Upper lobe of left lung (tissue), 6 donors: Measurements from ENCODE around the gene CD80. TPM values are rescaled to one million over a fixed set of nuclear protein-coding genes. Genes with fewer than 3 reads are reported as not detected.

ENCODE experiments used
- ATAC-seq, 2 donors: fragments of 200-7000 bp; cut with Tn5 transposase; one replicate each; pipeline ENCODE4 v1.9.1; 2022; ENCODE audit warnings: mild to moderate bottlenecking in 2 of 2, moderate library complexity in 2 of 2; ENCODE audit not compliant: low FRiP score in 2 of 2
- DNase-seq, 2 donors: peaks; one replicate each; pipeline ENCODE4 v3.0.0-alpha.2; 2019 to 2020
- H3K27ac ChIP-seq, 4 donors: fragments of 200-600 bp; sonication (generic); one replicate each; pipeline ENCODE4 v1.5.1; 2016 to 2019
- H3K27me3 ChIP-seq, 4 donors: fragments of 200-600 bp; sonication (generic); one replicate each; pipeline ENCODE4 v1.5.1; 2017 to 2019
- H3K36me3 ChIP-seq, 4 donors: fragments of 200-600 bp; sonication (generic); one replicate each; pipeline ENCODE4 v1.5.1; 2016 to 2019
- H3K4me1 ChIP-seq, 4 donors: fragments of 200-600 bp; sonication (generic); one replicate each; pipeline ENCODE4 v1.5.1; 2018 to 2019
- H3K4me3 ChIP-seq, 4 donors: fragments of 200-600 bp; sonication (generic); one replicate each; pipeline ENCODE4 v1.5.1; 2017 to 2019; ENCODE audit warnings: mild to moderate bottlenecking in 2 of 4, moderate library complexity in 1 of 4
- H3K9me3 ChIP-seq, 4 donors: fragments of 200-600 bp; sonication (generic); one replicate each; pipeline ENCODE4 v1.5.1; 2018 to 2019
- CTCF ChIP-seq, 6 experiments: fragments of 450-650 bp in 4 of 6; fragments of 200-600 bp in 2 of 6; sonication (generic) in 2 of 6; IDR thresholded peaks; one replicate each; pipeline ENCODE4 v1.5.1; 2016 to 2019; ENCODE audit warnings: antibody characterized with exemption in 6 of 6
- EP300 ChIP-seq, 4 donors: sonication (generic); formaldehyde crosslinking; IDR thresholded peaks; one replicate each; pipeline ENCODE4 v1.5.1; 2017; ENCODE audit warnings: antibody characterized with exemption in 4 of 4, control low read depth in 2 of 4
- POLR2A ChIP-seq, 4 donors: fragments of 450-650 bp; IDR thresholded peaks; one replicate each; pipeline ENCODE4 v1.5.1; 2016 to 2017; ENCODE audit warnings: antibody characterized with exemption in 4 of 4, mild to moderate bottlenecking in 2 of 4
- POLR2AphosphoS5 ChIP-seq, 2 donors: sonication (generic); formaldehyde crosslinking; IDR thresholded peaks; one replicate each; pipeline ENCODE4 v1.5.1; 2017; ENCODE audit warnings: antibody characterized with exemption in 2 of 2
- WGBS, 2 donors: methylation state at CpG; one replicate each; pipeline ENCODE4 v1.1.5; 2017 to 2018; 5-methylcytosine and 5-hydroxymethylcytosine counted together
- total RNA-seq, 6 donors: library from RNA; depleted of rRNA in 4 of 6; stranded (reverse); fragments of >200 nt in 4 of 6; gene quantifications; one replicate each; pipeline versions ENCODE4 v1.1.0 to v1.2.1, GENCODE V29; 2016 to 2021
- donor health status: DM: no; HTN: no; CAD: no; lungs with moderate emphysema.
- donor health status: DM: no; HTN: yes; CAD: no; lungs with severe emphysema.

Gene CD80
- total RNA-seq, 6 donors from 2014 or later = 5.8 to 26.4 (median 8.7) TPM

GRCh38 chr3:119585208-119585607, 25.8 kb upstream of the CD80 start:
- Histone ChIP-seq H3K27me3 (no peaks in the 10 kb centered on the region), H3K4me3 (no peak overlapping the region), H3K4me1 (peaks cover 9 to 29% (median 17%) of the 10 kb centered on the region in 4 donors), H3K9me3 (no peaks in the 10 kb centered on the region), H3K36me3 (peaks cover 0 to 9% (median 4%) of the 10 kb centered on the region in 4 donors), H3K27ac (peak overlapping the region in 2 of 4 donors; percentile 22 to 25)
- TF ChIP-seq POLR2A (IDR thresholded peaks at IDR 0.05) = no peak
- TF ChIP-seq EP300 (IDR thresholded peaks at IDR 0.05) = no peak
- TF ChIP-seq CTCF (IDR thresholded peaks at IDR 0.05) = no peak
- TF ChIP-seq POLR2AphosphoS5 (IDR thresholded peaks at IDR 0.05) = no peak
- DNase-seq (peak in 1 of 2 donors; percentile 40), ATAC-seq (no peak)
- WGBS, 2 donors = 95 to 96% methylated on average over 10 of the region's 10 CpGs

- H3K27ac ChIP-seq = no peak overlapping the region
- WGBS, 2 donors = 64 to 97% methylated on average over 4 to 6 of the region's 6 CpGs
- ATAC-seq (no peak), DNase-seq (no peak)
- no peak for TF ChIP-seq POLR2AphosphoS5 (IDR thresholded peaks at IDR 0.05)
- TF ChIP-seq EP300 (IDR thresholded peaks at IDR 0.05) = no peak
- H3K27me3 ChIP-seq = no peaks in the 10 kb centered on the region
- no peak overlapping the region for H3K4me3 ChIP-seq
- H3K36me3 ChIP-seq = peaks cover 0 to 9% (median 4%) of the 10 kb centered on the region in 4 donors
- no peaks in the 10 kb centered on the region for H3K9me3 ChIP-seq
- peaks cover 11 to 24% (median 15%) of the 10 kb centered on the region in 4 donors for H3K4me1 ChIP-seq
Observed at GRCh38 chr3:119582178-119582577, 22.8 kb upstream of the CD80 start.

GRCh38 chr3:119580067-119580760, 20.8 kb upstream of the CD80 start:
- WGBS, 2 donors = 10 to 12% methylated on average over 16 of the region's 16 CpGs
- TF ChIP-seq CTCF (IDR thresholded peaks at IDR 0.05) (peak in 1 of 6 experiments; percentile 30), EP300 (IDR thresholded peaks at IDR 0.05) (peak in 2 of 4 donors; percentile 42 to 47), POLR2AphosphoS5 (IDR thresholded peaks at IDR 0.05) (peak in 1 of 2 donors; percentile 14), POLR2A (IDR thresholded peaks at IDR 0.05) (peak in 1 of 4 donors; percentile 18)
- H3K36me3 ChIP-seq = no peaks in the 10 kb centered on the region

GRCh38 chr3:119579366-119580066, 20.1 kb upstream of the CD80 start, which contains the start of gene ADPRH:
Gene ADPRH, plus strand, starts transcription at chr3:119579492. Its CDS starts 2,678 bp downstream, at chr3:119582170.
- Histone ChIP-seq H3K36me3 (no peaks in the 10 kb centered on the region), H3K27ac (peak within 1 kb of the TSS; percentile 91 to 97 (median 94)), H3K27me3 (no peaks in the 10 kb centered on the region), H3K4me1 (peaks cover 11 to 24% (median 15%) of the 10 kb centered on the region in 4 donors), H3K9me3 (no peaks in the 10 kb centered on the region), H3K4me3 (peak within 1 kb of the TSS; percentile 43 to 57 (median 52))
- TF ChIP-seq POLR2AphosphoS5 (IDR thresholded peaks at IDR 0.05) (peak; percentile 69 to 74), POLR2A (IDR thresholded peaks at IDR 0.05) (peak; percentile 42 to 87 (median 64)), CTCF (IDR thresholded peaks at IDR 0.05) (peak in 3 of 6 experiments; percentile 8 to 33 (median 13)), EP300 (IDR thresholded peaks at IDR 0.05) (peak in 3 of 4 donors; percentile 3 to 66 (median 53))
- 0% methylated on average over 17 to 57 of the region's 68 CpGs for WGBS, 2 donors
- ATAC-seq = peak; percentile 95
- peak; percentile 90 to 97 for DNase-seq

More at GRCh38 chr3:119580067-119580760, 20.8 kb upstream of the CD80 start:
- Histone ChIP-seq H3K4me3 (peak overlapping the region in 3 of 4 donors; percentile 48 to 57 (median 56)), H3K4me1 (peaks cover 11 to 24% (median 15%) of the 10 kb centered on the region in 4 donors), H3K27ac (peak overlapping the region; percentile 91 to 97 (median 94)), H3K9me3 (no peaks in the 10 kb centered on the region), H3K27me3 (no peaks in the 10 kb centered on the region)
- ATAC-seq = peak; percentile 77 to 85
- DNase-seq = peak in 1 of 2 donors; percentile 64

- no peaks in the 10 kb centered on the region for H3K9me3 ChIP-seq
- no peak overlapping the region for H3K4me3 ChIP-seq
- DNase-seq (no peak), ATAC-seq (no peak)
- H3K27ac ChIP-seq = no peak overlapping the region
- TF ChIP-seq EP300 (IDR thresholded peaks at IDR 0.05) (no peak), POLR2AphosphoS5 (IDR thresholded peaks at IDR 0.05) (no peak), CTCF (IDR thresholded peaks at IDR 0.05) (no peak), POLR2A (IDR thresholded peaks at IDR 0.05) (no peak)
- H3K36me3 ChIP-seq = no peaks in the 10 kb centered on the region
- H3K27me3 ChIP-seq = no peaks in the 10 kb centered on the region
- peaks cover 17 to 23% (median 20%) of the 10 kb centered on the region in 4 donors for H3K4me1 ChIP-seq
Observed at GRCh38 chr3:119575507-119575906, 16.1 kb upstream of the CD80 start.
